HG02840 (cell line): Measurements from ENCODE around the gene SSR2.

ENCODE experiments used
- ATAC-seq: cut with Tn5 transposase; IDR thresholded peaks from one replicate; pipeline ENCODE4 v1.9.1; 2021; ENCODE audit warnings: mild to moderate bottlenecking, moderate library complexity, moderate number of reproducible peaks; ENCODE audit not compliant: unreplicated experiment, low FRiP score

Gene SSR2

DNA sequence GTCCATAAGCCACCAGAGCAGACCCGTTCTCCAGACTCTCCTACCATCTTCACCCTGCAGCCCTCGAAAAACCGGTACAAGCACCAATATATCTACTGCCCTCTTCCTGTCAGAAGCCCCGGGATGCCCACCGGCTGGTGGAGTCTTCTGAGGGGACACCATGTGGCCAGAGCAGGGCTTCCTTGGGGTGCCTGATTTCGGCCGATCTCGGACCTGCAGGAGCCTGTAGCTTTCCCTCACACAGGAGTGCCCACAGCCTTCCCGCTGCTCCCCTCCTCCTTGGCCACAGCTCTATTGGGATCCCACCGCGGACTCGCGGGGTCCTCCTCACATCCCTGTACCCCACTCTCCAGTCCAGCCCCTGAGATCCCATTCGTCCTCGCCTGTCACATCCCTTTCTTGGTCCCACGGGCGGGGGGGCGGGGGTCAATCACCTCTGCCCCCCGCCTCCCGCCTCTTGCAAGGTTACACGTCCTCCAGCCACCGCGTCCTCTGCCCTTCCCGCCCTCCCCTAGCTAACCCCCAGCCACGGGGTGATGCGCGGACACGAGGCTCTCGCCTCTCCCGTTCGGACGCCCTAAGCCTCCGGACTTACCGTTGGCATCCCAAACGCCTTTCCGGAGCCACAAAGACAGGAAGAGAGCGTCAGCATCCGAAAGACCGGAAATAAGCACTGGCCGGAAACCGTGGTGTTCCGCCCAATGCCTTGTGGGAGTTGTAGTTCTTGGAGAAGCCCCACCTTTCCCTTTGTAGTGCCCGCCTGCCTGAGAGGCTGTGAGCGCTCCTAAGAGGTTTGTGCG is at the start of gene SSR2:
TSS of gene SSR2 (minus strand) at position 659 of the 800 bp plus-strand sequence. CDS start 784 bp downstream, outside the sequence.
- ATAC-seq = peak; percentile 96

DNA sequence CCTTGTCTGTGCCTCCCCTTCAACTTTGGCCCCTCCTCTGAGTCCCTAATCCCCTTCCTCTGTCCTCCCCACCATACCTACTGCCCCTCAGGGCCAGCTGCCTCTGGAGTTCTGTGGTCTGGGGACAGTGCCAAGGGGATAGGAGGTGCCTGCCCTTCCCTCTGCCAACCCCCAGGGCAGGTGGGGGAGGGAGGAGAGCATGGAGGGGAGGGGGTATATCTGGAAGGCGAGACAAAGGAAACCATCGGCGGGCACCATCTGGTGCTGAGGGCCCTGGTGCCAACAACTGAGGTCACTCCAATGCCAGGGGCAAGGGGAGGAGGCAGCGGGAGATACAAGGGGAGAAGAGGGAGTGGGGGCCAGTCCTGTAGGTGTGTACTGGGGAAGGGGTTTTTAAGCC is 49.8 kb upstream of the SSR2 start:
- no peak for ATAC-seq

DNA sequence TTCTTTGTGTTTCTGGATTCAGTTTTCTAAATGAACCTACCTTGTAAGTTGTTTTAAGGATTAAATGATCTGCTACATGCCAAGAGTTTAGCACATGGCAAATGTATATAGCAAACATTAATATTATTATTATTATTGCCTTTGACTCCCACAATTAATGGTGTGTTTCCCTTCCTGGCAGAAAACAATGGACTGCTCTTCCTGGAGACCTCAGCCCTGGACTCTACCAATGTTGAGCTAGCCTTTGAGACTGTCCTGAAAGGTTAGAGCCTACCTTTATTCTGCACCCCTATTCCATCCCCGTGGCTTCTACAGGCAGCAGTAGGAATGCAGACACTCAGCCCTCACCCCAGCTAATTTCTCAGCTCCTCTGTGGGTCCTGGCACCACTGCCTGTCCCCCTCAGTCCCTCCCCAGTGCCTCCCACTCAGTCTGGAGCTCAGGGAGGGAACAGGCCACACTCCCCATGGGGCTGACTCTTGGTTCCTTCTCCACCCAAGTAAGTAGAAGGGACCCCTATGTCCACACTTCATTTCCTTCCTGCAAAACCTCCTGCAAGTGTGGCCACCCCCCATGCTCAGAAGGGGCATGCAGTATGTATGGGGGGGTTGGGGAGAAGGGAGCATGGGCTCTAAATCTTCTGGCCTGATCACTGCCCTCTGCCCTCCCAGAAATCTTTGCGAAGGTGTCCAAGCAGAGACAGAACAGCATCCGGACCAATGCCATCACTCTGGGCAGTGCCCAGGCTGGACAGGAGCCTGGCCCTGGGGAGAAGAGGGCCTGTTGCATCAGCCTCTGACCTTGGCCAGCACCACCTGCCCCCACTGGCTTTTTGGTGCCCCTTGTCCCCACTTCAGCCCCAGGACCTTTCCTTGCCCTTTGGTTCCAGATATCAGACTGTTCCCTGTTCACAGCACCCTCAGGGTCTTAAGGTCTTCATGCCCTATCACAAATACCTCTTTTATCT is 49.0 kb upstream of the SSR2 start:
- ATAC-seq = no peak

DNA sequence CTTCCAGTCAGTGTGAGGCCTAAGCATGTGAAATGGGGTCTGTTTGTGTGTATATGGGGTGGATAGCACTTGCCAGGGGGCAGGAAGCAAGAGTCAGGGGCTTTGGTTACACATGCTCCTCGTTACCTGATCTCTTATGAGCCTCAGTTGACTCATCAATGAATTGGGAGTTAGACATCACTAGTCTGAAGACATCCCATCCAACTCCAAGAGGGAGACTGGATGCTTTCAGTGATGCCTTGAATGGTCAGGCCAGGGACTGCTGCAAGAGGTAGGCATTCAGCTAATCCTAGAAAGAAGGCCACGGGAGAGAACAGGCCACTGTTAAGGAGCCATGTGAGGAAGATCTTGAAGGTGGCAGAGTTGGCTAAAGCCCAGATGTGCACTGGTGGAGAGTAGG is 46.5 kb upstream of the SSR2 start:
- no peak for ATAC-seq

DNA sequence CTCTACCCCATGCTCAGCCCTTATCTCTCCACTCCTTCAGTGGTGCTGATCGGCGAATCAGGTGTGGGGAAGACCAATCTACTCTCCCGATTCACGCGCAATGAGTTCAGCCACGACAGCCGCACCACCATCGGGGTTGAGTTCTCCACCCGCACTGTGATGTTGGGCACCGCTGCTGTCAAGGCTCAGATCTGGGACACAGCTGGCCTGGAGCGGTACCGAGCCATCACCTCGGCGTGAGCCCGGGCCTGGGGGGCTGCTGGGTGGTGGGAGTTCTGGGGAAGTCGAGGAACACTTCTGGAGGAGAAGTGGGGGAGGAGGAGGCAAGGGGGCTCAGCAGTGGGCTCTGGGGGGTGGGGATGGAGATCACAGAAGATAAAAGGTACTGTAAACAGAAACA is 45.1 kb upstream of the SSR2 start:
- ATAC-seq = no peak

DNA sequence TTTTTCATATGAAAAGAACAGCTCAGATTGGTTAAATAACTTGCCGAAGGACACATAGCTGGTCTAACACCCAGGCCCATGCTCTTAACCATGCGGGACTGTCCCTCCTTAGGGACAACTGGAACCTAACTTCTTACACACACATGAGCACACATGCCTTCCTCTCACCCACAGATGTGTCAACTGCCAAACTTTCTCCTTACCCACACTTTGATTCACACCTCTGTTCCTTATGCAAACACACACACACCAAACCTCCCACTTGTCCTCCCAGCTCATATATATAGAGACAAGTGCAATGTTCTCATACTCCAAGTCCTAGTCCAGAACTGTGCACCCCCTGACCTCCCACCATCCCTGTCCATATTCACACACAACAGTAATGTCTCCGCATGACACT is 44.5 kb upstream of the SSR2 start:
- ATAC-seq = no peak

DNA sequence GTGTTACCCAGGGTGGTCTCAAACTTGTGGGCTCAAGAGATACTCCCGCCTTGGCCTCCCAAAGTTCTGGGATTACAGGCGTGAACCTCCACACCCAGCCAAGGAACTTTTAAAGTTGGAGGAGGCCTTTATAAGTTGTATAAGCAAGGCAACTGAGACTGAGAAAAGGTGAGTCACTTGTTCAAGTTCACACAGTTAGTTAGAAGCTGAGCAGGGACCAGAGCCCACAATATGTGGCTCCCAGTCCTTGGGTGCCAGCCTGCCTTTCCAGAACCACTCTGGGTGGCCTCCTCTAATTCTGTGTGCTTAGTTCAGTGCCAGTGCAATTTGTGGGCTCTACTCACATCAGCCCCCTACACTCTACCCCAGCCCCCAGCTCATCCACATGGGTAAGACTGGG is 43.9 kb upstream of the SSR2 start:
- no peak for ATAC-seq

DNA sequence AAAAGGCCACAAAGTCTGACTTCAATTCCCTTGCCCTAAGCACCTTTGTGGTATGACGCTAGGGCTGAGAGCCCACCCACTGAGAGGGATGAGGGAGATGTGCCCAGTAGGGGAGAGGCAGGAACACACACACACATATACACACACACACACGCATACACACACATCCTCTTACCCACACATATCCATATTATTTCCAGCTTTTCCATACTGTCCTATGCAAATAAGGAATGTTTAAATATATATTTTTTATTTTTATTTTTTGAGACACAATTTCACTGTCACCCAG is 43.2 kb upstream of the SSR2 start:
- no peak for ATAC-seq

DNA sequence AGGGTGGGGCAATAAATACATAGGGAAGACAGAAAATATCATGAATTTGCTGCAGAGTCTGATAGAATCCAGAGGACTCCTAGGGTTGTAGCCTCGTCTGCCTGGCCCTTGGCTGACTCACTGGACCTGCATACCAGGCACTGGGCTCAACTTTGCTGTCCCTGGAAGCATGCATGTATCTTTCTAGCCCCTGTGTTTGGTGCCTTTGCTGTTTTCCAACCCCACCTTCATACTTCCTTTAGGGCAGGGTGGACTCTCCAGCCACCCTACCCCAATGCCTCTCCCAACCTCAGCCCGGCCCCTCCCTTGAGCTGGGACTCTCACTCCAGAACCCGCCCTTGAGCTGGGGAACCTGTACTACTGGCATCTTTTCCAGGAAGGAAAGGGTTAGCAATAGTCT is 41.4 kb upstream of the SSR2 start:
- ATAC-seq = no peak

DNA sequence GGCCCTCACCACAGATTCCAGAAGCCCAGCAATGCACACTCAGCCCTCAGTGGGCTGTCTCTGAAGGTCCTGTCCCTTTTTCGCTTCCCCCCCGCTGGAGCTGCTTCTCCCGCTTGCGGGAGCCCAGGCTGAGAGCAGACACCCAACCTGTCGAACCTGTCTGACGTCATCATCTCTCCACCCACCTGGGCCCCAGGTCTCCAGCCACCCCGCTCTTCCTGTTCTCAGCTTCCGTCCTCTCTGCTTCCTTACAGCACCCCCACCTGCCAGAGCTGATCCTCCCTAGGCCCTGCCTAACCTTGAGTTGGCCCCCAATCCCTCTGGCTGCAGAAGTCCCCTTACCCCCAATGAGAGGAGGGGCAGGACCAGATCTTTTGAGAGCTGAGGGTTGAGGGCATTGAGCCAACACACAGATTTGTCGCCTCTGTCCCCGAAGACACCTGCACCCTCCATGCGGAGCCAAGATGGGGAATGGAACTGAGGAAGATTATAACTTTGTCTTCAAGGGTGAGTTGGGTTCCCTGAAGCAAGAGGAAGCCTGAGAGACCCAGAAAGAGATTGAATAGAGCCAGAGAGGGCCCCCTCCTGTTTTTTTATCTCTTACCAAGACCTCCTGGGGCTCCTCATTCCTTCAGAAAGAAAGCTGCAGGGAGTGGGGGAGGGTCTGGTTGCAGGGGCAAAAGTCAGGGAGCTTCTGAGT is 40.3 kb upstream of the SSR2 start, which contains the start of gene RAB25:
TSS of gene RAB25 (plus strand) at position 224 of the 700 bp plus-strand sequence. CDS start at position 465, 241 bp downstream.
- no peak for ATAC-seq

DNA sequence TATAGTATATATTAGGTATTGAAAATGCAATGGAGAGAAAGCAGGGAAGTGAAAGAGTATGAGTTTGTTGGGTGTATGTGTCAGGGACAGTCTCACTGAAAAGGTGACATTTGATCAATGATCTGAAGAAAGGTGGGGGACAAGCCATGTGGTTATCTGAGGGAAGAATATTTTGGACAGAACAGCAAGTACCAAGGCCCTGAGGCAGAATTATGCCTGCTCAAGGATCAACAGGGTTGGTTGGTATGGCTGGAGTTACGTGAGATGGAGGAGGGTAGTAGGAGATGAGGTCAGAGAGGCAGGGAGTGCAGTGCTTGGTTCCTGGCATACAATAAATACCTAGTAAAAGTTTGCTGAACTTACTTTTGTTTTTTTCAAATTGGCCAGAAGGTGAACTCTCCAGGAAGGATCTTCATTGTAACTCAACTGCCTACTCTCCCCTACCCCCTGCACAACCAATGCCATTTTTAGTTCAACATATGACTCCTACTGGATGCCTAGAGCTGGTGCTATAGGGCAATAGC is 35.6 kb upstream of the SSR2 start:
- no peak for ATAC-seq

DNA sequence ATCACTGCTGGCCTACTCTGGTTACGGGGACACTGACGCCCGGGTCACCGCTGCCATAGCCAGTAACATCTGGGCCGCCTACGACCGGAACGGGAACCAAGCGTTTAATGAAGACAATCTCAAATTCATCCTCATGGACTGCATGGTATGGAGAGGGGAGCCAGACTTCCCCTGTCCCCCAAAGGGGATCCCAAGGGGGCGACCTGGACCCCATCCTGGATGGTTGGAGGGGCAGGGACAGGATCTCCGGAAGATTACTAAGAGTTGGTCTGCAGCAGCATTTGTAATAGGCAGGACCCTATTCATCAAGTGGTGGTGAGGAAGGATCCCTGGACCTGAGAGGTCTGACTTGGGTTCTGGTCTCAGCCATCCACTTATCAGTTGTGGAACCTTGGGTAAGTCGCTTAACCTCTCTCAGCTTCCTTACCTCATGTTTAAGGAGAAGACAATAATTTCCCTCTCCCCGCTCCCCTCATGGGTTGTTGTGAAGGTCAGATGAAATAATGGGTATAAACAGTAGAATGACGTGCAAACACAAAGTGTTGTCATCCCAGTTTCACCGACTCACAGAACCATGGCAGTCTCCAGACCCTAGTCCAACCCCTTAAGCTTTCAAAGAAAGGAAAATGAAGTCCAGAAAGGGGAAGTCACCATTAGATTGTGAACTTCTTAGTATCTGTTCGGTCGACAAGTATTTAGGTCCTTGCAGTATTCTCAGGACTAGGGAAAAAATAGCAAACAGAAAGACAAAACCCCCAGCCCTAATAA is 34.7 kb upstream of the SSR2 start:
- ATAC-seq = no peak

DNA sequence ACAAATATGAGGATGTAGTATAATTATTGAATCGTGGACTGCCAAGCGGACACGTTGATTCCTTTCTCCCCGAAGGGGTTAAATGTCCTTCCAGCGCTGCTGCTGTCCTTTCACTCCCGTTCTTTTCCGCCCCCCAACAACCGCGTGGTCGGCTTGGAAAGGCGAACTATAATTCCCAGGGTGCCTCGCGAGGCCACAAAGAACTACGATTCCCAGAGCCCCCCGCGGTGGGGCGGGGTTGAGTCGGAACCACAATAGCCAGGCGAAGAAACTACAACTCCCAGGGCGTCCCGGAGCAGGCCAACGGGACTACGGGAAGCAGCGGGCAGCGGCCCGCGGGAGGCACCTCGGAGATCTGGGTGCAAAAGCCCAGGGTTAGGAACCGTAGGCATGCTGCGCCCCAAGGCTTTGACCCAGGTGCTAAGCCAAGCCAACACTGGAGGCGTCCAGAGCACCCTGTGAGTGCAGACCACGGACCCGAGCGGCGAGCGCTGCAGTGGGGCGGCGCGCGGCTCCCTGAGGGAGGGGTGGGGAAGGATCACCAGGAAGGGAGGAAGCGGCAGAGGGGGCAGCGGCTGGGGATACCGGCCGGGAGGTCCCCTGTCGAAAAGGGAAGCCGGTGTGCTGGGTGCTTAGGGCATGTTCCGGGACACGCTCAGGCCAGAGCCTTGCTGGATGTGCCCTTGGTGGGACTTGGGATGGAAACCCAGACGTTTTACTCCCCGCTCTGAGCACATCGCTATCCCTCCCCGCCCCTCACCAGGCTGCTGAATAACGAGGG is 33.9 kb upstream of the SSR2 start, which contains the start of gene LAMTOR2:
TSS of gene LAMTOR2 (plus strand) at position 283 of the 781 bp plus-strand sequence. CDS start at position 391, 108 bp downstream.
- ATAC-seq = peak; percentile 76

DNA sequence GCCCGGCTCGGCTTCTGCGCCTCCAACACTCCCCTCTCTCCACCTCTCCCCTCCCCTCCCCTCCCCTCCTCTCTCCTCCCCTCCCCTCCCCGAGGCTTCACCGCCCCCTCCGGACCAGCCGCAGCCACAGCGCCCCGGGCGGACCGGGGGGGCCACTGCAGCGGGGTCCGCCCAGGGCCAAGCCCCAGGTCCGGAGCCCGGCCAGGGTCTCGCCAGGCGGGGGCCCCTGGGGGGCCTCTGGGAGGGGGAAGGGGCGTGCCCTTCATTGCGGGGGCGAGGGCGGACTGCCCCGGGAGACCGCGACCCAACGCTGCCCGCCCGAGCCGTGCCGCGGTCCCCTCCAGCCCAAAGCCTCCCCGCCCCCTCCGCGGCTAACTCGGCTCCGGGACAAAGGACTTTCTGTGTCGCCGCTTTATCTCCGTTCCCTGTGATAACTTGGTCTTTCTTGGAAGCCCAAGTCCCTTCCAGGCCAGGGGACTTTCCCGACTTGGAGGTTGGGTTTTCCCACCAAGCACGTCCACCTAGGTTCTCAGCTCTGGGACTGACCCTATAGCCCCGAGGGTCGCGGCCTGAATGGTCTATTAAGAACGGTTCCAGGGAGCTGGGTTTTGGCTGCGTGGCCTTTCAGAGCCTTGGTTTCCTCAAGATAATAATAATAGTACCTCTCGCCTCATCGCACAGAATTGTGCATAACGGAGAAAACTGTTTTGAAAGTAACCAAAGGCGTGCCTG is 33.2 kb upstream of the SSR2 start, which contains the start of gene UBQLN4:
TSS of gene UBQLN4 (minus strand) at position 31 of the 732 bp plus-strand sequence. CDS start 97 bp downstream, outside the sequence.
- no peak for ATAC-seq

DNA sequence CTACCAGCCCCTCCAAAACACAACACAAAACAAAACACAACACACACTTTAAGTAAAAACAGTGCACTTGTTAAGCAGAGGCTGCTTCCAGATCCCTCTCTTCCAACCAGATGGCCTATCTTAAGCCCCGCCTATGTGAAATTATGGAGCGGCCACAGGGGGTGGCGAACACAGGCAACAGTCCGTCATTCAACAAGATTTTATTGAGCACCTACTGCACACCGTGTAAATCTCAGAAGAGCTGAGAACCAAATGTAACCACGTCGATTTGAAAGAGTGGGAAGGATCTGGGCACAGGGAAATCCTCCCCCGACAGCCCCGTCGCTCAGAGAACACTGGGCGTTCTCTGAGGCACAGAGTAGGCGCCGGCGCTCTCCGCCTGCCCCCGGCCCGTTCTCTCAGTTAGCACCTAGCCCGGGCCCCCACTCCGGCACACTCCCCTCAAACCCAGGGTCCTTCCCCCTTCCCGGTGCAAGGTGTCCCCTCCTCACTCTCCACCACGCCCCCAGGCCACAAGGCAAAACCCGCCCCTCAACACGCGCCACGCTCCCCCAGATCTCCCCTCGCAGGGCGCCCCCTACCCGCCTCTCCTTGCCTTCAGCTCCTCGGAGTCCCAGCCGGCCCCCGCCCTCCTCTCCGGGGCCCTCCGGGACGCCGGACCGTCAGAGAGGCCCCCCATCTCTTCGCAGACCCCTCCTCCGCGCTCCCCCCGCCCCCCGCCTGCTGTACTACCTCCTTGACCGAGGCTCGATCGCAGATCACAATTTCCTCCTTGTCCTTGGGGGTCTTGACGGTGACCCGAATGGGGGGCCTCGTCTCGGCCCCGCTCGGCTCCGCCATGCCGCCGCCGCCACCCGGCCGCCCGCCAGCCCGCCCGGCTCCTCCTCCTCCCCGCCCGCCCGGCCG is 32.4 kb upstream of the SSR2 start:
- no peak for ATAC-seq

DNA sequence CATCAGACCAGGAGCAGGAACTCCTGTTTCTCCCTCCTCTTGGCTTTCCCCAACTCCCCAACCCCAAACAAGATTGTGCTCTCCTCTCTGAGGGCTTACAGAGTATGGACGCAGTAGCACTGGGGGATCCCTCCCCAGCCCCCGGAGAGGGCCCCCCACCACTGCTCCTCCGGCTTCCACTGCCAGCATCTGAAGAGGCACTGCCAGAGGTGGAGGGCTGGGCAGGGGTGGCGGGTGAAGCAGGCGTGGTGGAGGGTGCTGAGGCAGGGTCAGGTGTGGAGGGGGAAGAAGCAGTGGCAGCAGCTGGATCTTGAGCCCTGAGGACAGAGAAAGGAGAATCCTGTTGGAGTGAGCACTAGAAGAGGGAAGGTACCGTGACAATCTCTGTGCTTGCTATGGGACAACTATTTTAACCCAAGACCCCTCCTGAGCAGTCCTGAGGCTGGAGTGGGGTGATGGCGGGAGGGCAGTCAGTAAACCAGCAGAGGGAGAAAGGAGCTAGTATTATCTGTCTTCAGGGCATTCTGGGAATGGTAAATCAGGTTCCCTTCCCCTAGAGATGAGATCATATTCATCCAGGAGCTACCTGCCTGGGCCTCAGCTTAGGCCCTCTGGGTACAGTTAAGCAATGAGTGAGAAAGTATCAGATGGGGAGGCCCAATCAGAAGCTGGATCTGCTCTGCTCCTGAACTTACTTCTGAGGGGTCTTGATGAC is 30.4 kb upstream of the SSR2 start:
- ATAC-seq = no peak

DNA sequence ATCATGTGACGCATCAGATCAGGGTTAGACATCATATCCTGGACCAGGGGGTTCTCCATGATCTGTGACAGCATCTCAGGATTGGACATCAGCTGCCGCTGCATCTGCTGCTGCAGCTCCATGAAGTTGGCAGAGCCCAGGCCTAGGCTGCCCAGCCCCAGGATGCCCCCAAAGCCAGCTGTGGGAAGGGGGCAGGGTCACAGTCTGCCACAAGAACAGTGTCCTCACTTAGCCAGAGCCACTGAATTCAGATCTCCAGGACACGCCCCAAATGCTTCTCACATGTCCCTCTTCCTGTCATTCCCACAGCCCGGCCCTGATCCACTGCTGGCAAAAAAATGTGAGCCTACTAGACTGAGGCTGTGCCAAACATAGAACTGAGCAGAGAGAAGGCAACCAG is 29.6 kb upstream of the SSR2 start:
- no peak for ATAC-seq
